GM21367 (cell line): ENCODE results near the gene CHRM2.
"Not testable (repeated sequence)": the region's sequence is repeated elsewhere in the genome, so short reads cannot be mapped to it uniquely, and the experiment has no call there.

ENCODE experiments used
- ATAC-seq: cut with Tn5 transposase; IDR thresholded peaks from one replicate; pipeline ENCODE4 v1.9.1; 2021; ENCODE audit not compliant: unreplicated experiment

CHRM2 gene

DNA sequence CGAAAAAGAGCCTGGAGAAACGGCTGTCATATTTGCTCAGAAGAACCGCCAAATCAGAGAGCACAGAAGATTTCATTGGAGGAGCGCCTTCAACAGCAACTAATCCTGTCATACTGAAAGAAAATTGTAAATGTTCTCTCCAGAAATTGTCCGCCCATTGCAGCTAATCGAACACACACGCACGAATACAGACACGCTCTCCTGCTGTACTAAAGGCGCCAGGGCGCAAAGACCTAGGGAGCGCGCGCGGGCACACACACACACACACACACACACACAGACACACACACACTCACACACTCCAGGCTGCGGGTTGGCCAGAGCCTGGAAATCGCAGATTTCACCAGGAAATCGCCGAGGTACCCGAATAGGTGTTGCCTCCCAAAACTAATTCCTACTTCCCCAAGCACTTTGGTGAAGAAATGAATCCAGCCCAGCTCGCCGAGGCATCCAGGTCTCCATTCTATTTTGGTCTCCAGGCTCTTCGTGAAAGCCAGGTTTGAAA, at the start of gene CHRM2:
Gene CHRM2 (plus strand): TSS at position 157 of the 505 bp plus-strand sequence. CDS start 146,214 bp downstream, outside the sequence.
- ATAC-seq = no peak

GRCh38 chr7:136831398-136831797, 37.1 kb upstream of the CHRM2 start:
- ATAC-seq = not testable (repeated sequence)

DNA sequence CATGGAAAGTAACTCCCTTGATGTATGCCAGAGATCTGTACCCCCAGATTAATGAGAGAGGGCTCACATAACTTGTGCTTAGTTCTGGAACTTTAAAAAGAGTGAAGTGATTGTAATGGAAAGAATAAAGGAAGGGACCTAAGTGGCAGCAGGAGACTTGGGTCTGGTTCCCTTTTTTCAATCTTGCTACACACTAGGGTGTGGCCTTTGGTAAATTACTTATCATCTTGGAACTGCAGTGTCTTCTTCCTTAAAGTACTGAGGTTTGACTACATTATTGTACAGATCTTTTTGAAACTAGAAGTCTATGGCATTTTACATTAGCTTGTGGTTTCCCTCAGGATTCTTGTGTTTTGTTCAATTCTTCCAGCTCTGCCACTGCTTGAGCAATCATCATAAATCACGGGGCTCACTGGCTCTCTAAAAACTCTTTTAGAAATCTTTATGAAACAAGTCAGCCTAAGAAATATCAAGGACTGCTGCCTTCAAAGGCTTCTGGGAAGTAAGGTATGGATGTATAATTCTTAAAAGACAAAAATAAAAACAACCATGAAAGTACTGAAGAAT, 22.5 kb upstream of the CHRM2 start:
- no peak for ATAC-seq

- ATAC-seq = no peak
Measured at GRCh38 chr7:136847858-136848257, 20.6 kb upstream of the CHRM2 start.

DNA sequence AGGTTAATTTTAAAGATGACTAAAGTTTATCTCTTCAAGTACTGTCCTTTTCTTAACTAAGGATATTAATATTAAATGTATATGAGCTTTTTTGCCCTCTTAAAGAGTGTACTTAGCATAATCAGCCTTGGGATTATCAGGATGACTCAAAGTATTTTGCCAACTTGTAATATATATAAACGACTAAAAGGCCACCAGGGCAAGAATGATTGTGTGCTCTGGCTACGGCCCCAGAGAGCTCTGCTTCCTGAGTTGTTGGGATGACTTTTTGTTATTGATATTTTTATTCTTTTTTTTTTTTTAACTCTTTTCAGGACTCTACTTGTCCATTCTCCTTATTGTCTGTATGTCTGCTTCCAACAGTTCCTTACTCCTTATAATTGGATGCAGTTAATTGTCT, 14.8 kb upstream of the CHRM2 start:
- no peak for ATAC-seq

- ATAC-seq = no peak
Measured at GRCh38 chr7:136857573-136857972, 10.9 kb upstream of the CHRM2 start.

GRCh38 chr7:136859803-136860202, 8.6 kb upstream of the CHRM2 start:
- ATAC-seq = no peak

DNA sequence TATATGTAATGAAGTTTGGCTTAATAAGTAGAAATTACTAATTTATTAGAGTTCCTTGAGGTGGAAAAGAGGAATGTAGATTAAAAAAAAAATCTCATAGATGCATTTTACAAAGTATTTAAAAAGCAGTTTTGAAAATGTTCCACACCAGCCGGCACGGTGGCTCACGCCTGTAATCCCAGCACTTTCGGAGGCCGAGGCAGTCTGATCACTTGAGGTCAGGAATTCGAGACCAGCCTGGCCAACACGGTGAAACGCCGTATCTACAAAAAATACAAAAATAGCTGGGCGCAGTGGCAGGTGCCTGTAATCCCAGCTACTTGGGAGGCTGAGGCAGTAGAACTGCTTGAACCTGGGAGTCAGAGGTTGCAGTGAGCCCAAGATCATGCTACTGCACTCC, 3.2 kb upstream of the CHRM2 start:
- ATAC-seq = no peak

- ATAC-seq = no peak
Measured at GRCh38 chr7:136865777-136866176, 2.7 kb upstream of the CHRM2 start.

DNA sequence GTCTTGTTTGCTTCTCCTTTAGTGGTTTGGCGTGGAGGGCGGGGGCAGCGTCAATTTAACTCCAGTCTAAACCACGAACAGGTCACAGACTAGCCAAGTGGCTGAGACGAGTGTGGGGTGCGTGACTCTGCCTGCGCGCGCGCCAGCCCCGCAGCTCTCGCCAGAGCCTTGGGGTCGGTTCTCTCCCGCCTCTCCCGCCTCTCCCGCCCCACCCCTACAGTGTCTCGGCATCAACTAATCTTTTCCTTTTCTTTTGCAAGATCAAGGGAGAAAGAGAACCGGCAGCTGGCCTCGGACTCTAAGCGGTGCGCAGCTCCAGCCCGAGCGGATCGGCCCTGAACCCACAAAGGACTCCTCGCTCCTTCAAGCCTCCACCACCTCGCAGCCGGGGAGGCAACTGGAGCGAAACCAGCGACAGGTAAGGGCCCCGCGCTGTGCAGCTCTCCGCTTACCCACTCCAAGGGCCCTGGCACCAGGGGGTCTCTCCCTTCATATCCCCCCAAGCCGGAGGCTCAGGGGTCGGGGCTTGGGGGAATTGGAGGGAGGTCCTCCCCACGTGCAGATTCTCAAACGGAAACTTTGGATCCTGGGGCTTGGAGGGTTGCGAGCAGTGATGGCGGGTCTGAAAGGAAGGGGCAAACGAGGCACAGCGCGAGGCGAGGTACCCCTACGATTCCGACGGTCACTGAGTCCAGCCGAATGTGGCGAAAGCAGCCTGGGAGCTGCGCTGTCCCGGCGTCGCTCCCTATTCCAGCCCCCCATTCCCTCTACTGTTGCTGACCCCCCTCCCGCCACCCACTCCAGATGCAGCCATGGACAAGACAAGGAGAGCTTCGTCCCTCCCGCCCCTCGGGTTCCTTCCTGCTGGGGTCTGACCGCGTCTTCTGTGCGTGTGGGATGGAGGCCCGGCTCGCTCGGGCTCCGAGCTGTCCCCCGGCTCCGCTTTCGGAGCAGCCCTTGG, 829 bp downstream of the CHRM2 start:
- ATAC-seq = no peak

DNA sequence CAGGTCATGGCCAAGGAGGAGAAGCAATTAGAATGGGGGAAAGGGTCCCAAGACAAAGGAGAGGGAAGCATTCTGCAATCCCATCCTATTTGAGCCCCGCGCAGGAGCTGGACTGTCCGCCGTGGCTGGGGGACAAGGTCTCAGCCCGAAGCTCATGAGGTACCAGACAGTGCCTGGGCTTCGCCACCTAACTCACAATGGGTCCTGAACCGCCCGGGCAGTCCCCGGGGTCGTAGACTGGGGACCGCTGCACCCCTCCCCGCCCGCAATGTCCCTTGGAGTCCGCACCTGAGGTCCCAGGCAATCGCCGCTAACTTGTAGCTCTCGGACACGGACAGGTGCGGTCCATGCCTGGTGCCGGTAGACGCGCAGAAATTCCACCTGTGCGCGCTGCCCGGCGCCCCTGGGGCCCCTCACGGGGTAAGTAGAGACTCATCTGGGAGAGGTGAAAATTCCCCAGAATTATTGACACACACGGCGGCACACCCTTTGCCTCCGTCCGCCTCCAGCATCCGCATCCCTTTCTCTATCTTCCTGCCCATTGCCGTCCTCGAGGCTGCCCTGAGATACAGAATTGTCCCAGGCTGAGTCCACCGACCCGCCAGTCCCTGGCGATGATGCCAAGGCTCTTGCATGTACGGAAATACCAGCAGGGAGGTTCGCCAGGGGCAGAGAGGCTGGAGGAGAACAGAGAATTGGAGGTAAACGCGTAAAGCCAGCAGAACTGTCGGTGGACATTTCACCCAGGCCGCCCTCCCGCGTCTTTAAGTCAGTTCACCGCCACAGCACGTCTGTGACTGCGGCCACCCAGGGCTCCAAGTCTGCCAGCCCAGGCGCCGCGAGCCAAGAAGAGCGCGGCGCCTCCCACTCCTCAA, 1.8 kb downstream of the CHRM2 start:
- ATAC-seq = no peak

- ATAC-seq = no peak
Measured at GRCh38 chr7:136870866-136871487, 2.5 kb downstream of the CHRM2 start.

DNA sequence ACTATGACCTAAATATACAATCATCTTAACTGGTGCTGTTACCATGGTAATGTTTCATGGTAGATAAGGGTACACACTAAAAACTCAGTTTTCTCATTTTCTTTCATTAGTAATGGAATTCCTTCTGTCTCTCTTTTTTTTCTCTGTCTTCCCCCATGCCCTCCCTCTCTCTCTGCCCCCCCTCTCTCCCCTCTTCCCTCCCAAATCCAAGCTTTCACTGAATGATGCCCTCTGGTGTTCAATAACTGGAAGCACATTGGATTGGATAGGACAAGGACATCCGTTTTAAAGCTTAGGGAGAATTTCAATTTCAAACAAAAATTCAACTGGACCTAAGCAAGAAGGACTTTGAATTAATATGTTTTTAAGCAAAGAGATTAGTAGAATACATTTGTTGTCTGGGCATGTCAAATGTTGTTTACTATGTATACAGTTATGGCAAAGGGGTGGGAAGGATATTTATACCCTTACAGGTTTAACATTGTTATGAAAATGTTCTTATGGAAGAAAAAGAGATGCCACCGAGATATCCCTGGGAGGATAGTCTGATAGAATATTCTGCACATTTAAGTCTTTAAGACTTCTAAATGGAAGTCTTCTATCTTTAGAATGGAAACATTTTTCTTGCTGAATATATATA, 6.1 kb downstream of the CHRM2 start:
- no peak for ATAC-seq

- no peak for ATAC-seq
Measured at GRCh38 chr7:136877509-136877908, 9.1 kb downstream of the CHRM2 start.

- no peak for ATAC-seq
Measured at GRCh38 chr7:136877990-136878389, 9.5 kb downstream of the CHRM2 start.

GRCh38 chr7:136878878-136879277, 10.4 kb downstream of the CHRM2 start:
- no peak for ATAC-seq

- no peak for ATAC-seq
Measured at GRCh38 chr7:136883046-136883445, 14.6 kb downstream of the CHRM2 start.

- ATAC-seq = no peak
Measured at GRCh38 chr7:136884492-136884891, 16.0 kb downstream of the CHRM2 start.

- no peak for ATAC-seq
Measured at GRCh38 chr7:136887317-136887716, 18.9 kb downstream of the CHRM2 start.

DNA sequence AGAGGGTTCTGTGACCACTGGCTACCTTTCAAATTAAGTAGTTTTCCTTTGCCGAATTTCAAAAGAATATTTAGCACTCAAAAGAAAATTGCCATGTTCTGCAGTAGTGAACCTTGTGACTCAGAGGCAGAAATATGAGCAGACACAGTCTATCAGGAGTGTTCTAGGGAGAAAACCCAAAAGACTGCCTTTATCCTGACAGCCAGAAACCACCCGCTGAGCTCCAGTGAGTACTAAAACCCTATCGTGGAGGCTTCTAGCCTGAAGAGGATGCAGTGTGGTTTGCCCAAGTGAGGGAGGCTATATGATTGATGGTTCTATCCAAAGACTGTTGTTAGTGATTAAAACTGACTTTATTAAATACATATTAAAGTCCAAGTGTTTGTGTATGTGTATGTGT, 21.9 kb downstream of the CHRM2 start:
- ATAC-seq = no peak
